ENCODE results near the gene YDJC.
"Not testable (repeated sequence)": the region's sequence is repeated elsewhere in the genome, so short reads cannot be mapped to it uniquely, and the experiment has no call there.

Gene YDJC

GRCh38 chr22:21605887-21606564 lies 23.8 kb downstream of the YDJC start:
- DNase-seq (ENCODE audit: low read depth): no peak

DNA sequence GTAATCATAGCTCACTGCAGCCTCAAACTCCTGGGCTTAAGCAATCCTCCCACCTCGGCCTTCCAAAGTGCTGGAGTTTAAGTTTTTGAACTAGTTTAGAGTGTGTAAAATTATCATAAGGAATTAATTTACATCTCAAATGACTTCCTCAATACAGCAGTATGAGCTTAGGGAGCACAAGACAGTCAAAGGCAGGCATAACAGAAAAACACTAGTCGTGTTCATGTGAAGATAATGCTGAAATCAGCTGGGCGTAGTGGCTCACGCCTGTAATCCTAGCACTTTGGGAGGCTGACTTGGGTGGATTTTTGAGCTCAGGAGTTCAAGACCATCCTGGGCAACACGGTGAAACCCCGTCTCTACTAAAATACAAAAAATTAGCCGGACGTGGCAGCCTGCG lies 25.8 kb downstream of the YDJC start:
- DNase-seq (ENCODE audit: low read depth): no peak

GRCh38 chr22:21602579-21602978 lies 27.2 kb downstream of the YDJC start:
- no peak for DNase-seq (ENCODE audit: low read depth)

DNA sequence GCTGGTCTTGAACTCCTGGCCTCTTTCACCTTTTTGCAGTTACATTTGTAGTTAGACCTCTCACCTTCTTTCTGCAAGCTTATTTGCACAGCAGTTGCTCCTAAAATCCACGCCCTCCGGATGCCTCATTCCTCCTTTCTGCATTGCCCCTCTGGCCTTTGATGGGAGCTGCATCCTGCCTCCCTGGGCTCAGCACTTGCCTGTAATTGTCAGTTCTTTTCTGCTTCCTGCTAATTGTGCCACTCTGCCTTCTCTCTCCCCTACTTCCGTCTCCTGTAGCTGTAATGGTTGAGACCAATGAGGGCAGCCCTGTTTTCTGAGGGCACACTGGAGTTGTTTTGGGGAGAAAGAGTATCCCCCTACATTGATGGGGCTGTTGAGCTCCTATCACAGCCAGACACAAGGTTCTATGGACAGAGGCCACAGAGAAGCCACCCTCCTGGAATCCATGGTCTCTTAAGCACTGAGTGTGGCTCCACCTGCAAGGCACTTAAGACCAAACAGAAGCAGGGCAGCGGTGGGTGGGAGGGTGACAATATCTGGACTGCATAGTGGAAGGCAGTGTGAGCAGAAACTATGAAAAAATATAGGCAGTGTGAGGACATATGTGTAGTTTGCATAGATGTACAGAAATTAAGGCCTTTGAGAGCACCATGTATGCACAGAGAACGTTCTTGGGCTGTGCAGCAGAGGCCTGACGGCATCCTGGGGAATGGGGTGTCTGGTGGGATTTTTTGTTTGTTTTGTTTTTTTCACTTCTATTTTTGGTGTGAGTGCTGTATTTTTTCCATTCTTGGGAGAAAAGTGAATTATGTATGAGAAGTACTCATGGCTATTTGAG lies 30.5 kb downstream of the YDJC start:
- DNase-seq (ENCODE audit: low read depth): no peak

DNA sequence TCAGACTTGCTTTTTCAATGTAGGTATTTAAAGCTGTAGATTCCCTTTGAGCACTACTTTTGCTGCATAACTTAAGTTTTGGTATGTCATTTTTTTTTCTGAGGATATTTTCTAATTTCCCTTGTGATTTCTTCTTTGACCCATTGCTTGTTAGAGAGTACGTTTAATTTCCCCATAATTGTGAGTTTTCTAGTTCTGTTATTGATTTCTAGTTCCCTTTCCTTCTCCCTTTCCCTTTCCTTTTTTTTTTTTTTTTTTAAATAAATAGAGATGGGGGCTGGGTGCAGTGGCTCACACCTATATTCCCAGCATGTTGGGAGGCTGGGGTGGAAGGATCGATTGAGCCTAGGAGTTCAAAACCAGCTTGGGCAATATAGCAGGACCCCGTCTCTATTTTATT lies 31.5 kb downstream of the YDJC start:
- no peak for DNase-seq (ENCODE audit: low read depth)

GRCh38 chr22:21596356-21597135 lies 33.3 kb downstream of the YDJC start:
- DNase-seq (ENCODE audit: low read depth): not testable (repeated sequence)

GRCh38 chr22:21594865-21595452 lies 34.9 kb downstream of the YDJC start:
- DNase-seq (ENCODE audit: low read depth): no peak

GRCh38 chr22:21593406-21594232 lies 36.2 kb downstream of the YDJC start:
- no peak for DNase-seq (ENCODE audit: low read depth)

GRCh38 chr22:21592422-21592821 lies 37.4 kb downstream of the YDJC start:
- DNase-seq (ENCODE audit: low read depth): no peak

DNA sequence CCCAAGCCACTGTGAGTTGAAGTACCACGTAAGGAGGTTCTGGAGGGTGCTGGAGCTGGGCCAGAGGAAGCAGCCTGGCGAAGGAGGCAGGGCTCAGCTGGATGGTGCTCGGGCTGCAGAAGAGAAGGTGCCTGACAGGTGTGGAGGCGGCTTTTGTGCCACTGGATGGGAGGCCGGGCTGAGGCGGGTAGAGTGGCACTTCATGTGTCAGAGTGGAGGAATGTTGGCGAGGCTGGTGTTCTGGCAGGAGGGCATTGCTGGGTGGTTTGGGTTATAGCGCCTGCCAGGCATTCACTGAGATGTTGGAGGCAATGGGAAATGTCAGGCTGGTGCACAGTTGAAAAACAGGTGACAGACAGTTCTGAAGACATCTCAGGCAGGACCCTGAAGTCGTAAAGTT lies 38.1 kb downstream of the YDJC start:
- no peak for DNase-seq (ENCODE audit: low read depth)

DNA sequence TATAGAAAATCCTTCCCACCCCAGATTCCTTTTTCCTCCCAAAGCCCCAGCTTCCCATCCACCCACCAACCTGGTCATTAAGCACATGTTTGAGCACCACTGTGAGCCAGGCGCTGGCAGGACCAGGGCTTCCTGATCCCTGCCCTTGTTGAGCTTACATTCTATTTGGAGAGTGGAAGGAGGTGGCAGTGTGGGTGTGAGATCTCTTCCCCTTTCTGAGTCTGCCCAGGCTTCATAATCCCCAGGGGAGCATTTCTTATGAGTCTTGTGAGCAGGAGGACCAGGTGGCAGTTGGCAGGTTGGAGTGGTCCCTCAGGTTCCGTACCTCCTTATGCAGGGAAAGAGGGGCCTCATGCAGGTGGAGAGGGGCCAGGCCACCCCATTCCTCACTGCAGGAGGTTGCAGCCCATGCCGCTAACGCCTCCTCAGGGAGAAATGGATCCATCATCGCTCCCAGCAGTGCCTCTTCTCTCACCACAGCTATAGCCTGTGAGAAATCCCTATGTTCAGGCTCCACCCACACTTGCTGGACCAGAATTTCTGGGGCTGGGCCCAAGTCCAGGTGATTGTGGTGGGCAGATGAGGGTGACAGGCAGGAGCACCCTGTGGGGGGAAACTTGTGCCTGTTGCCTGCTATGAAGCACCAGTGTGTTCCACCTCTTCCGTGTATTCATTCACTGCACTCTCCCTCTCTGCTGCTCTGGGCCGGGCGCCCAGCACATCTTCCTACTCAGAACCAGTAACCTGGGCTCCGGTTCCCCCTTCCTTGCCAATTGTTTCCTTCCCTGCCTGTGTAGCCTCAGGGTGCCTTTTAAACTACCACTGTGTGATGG lies 38.8 kb downstream of the YDJC start:
- DNase-seq (ENCODE audit: low read depth): no peak

GRCh38 chr22:21589396-21589795 lies 40.4 kb downstream of the YDJC start:
- DNase-seq (ENCODE audit: low read depth): no peak

DNA sequence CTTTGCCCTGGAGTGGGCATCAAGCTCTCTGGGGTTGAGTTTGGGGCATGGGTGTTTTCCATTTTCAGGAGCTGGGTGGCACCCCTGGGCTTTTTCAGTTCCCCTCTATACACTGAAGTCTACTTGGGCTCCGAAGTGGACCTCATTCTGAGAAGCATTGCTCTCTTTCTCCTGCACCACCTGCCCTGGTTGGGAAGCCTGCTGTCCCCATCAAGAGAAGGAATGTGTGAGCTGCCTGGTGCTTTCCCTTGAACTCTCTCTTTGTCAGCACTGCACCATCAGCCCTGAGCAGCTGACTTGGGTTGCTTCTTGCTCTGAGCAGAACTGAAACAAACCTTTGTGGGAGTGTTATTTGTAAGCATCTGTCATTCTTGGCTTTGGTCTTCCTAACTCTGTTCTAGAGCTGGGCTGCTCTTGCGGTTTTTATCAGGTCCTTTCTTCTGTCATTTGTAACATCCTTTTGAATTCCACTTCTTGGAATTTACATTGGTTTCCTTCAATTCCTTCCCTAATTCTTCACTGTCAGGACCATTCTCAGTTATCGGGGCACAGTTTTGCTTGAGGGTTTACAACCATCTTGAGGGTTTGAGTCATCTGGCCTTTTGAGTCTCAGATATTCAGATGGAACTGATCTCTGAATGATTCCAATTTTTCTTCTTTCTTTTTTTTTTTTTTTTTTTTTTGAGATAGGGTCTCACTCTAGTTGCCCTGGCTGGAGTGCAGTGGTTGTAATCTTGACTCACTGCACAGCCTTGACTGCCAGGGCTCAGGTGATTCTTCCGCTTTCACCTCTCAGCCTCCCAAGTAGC lies 41.8 kb downstream of the YDJC start:
- no peak for DNase-seq (ENCODE audit: low read depth)

GRCh38 chr22:21585389-21585788 lies 44.4 kb downstream of the YDJC start:
- no peak for DNase-seq (ENCODE audit: low read depth)

DNA sequence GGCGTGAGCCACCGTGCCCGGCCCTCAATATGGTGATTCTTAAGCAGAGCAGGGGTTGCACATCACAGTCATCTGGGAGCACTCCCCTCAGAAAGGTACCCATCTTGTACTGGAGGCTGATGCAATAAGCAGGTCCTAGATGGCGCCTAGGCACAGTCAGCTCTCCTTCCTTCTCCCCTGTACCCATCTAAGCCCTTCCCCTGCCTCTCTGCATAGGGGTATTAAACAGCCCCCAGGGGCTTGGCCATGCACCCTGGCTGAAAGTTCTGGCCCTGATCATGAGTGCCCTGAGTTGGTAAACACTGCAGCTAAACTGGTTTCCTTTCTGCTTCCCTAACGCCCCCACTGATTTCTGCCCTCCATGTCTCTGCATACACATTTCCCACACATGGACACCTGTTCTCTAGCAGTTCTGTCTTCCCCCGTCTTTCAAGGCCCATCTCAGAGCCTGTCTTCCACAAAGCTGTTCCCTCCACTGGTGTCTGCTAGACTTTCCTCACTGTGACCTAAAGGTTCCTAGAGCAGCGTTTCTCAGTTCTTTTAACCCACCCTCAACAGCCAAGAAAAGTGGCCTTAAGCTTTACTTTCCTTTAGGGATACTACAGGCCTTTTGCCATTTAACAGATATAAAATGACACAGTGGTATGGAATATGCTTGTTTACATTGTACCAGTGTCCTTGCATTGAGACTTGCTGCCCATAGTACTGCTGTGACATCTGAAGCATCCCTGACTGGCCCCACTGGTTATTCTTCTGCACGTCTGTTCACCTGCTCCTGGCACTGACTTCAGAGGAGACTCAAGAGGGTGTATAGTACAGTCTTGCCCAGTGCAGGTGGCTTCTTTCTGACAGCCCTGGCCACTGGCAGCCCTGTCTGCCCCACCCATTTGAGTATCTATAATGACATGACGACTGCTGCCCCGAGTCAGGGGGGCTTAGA lies 46.8 kb downstream of the YDJC start:
- no peak for DNase-seq (ENCODE audit: low read depth)

GRCh38 chr22:21581009-21581713 lies 48.7 kb downstream of the YDJC start:
- not testable (repeated sequence) for DNase-seq (ENCODE audit: low read depth)

- not testable (repeated sequence) for DNase-seq (ENCODE audit: low read depth)
Observed at GRCh38 chr22:21580623-21581007, 49.2 kb downstream of the YDJC start.

DNA sequence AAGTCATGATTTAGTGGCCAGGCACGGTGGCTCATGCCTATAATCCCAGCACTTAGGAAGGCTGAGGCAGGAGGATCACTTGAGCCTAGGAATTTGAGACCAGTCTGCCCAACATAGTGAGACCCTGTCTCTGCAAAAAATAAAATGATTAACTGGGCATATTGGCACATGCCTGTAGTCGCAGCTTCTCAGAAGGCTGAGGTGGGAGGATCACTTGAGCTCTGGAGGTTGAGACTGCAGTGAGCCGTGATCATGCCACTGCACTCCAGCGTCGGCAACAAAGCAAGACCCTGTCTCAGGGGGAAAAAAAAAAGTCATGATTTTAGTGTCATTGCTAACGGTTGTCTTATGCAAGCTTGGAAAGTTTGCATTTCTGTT lies 50.4 kb downstream of the YDJC start:
- DNase-seq (ENCODE audit: low read depth): no peak
